A549 treated with CORT108297 at 1 μM for 4 hours (cell line): Measurements from ENCODE around the gene STMN3. TPM values are rescaled to one million over a fixed set of nuclear protein-coding genes. Genes with fewer than 3 reads are reported as not detected.

ENCODE experiments used
- total RNA-seq: library from RNA; stranded (reverse); fragments of 200-300 nt; extraction: Qiagen RNA extraction; gene quantifications from 5 replicates; pipeline ENCODE4 v1.2.3, GENCODE V29; 2022

STMN3 gene
- 6.6 to 12.3 TPM (median 10.5 TPM) in 5 replicates for total RNA-seq

DNA sequence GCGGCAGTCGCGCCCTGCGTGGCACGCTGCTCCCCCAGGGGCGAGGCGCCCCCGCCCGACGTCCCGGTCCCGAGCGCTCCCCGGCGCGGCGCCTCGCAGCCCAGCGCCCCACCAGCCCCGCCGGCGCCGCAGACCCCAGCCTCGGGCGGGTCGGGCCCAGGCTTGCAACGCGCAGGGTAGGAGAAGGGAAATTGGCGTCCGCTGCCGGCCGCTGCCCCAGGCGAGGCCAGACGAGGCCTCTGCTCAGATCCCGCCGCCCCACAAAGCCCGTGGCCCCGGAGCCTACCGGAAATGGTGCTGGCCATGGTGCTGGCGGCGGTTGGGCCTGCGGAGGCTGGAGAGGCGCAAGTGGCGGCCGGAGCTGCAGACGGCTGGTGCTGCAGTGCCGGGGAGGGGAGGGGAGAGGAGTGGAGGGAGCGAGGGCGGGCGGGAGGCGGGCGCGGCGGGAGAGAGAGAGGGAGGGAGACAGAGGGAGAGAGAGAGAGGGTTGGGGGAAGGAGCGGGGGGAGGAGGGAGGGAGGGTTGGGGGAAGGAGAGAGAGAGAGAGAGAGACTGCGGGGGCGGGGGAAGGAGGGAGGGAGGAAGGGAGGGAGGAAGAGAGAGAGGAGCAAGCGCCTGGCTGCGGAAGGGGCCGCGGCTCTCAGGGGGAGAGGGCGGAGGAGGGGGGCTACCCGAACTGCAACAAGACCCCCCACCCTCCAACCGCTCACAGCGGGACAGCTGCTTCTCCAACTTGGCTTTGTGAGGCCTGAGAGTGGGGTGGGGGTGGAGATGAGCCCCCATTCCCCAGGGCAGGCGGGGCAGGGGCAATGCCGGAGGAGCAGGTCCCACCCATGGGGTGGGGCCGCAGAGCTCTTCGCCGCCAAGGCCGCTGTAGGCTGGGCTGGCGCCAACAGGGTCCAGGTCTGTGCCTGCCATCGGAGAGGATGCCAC lies at the start of gene STMN3:
TSS of gene STMN3 (minus strand) at position 384 of the 933 bp plus-strand sequence. CDS start at position 305, 79 bp downstream.

GRCh38 chr20:63696628-63697356 lies 43.6 kb upstream of the STMN3 start, which contains the start of gene TNFRSF6B:
TSS of gene TNFRSF6B (plus strand) at chr20:63696652. CDS start at chr20:63696768, 116 bp downstream.

GRCh38 chr20:63657937-63658748 lies 4.9 kb upstream of the STMN3 start, which contains the start of gene RTEL1:
TSS of gene RTEL1 (plus strand) at chr20:63658312. CDS start at chr20:63659403, 1,091 bp downstream.

DNA sequence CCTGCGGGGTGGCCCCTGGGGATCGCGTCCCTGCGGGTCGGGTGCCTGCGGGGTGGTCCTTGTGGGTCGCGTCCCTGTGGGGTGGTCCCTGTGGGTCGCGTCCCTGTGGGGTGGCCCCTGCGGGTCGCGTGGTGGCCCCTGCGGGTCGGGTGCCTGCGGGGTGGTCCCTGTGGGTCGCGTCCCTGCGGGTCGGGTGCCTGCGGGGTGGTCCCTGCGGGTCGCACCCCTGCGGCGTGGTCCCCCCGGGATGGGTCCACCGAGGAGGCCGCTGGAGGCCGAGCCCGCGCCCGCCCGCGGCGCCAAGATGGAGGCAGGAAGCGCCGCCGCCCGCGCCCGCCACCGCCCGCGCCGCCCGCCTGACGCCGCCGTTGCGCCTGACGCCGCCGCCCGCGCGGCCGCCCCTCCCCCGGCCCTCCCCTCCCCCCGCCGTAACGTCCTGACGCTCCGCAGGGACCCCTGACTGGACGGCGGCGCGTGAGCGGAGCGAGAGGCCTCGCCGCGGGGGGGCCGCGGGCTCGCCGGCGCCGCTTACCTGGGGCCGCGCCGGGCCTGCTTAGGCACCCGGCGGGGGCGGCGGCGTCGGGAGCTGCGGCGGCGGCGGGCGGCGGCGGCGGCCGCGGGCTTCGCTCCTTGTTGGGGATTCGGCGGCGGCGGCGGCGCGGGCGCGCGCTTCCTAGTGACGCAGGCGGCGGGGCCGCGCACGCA lies 26.6 kb downstream of the STMN3 start, which contains the start of gene GMEB2:
TSS of gene GMEB2 (minus strand) at position 678 of the 705 bp plus-strand sequence. CDS start 7,704 bp downstream, outside the sequence.

Other genes with a start within 250 kb of the STMN3 start
- gene KCNQ2, start 180.8 kb downstream of the STMN3 start, total RNA-seq = 0.40 to 0.89 TPM (median 0.81 TPM) in 5 replicates
- gene EEF1A2, start 154.3 kb downstream of the STMN3 start, total RNA-seq = 141 to 180 TPM (median 158 TPM) in 5 replicates
- 273 to 372 TPM (median 330 TPM) in 5 replicates for gene PPDPF, start 132.7 kb downstream of the STMN3 start, total RNA-seq
- 2.2 to 3.5 TPM (median 3.2 TPM) in 5 replicates for gene PTK6, start 116.0 kb downstream of the STMN3 start, total RNA-seq
- gene SRMS, start 105.7 kb downstream of the STMN3 start, total RNA-seq = not detected in 5 replicates
- 0.13 to 0.38 TPM (median 0.17 TPM) in 5 replicates for gene FNDC11, start 99.3 kb downstream of the STMN3 start, total RNA-seq
- 7.3 to 13.1 TPM (median 9.4 TPM) in 5 replicates for gene HELZ2, start 79.2 kb downstream of the STMN3 start, total RNA-seq
- gene GMEB2, start 26.3 kb downstream of the STMN3 start, total RNA-seq = 8.5 to 11.7 TPM (median 10.5 TPM) in 5 replicates
- gene RTEL1, start 4.9 kb upstream of the STMN3 start, total RNA-seq = 4.8 to 8.3 TPM (median 7.7 TPM) in 5 replicates
- 0.47 to 1.4 TPM (median 0.76 TPM) in 5 replicates for gene TNFRSF6B, start 43.2 kb upstream of the STMN3 start, total RNA-seq
- gene ARFRP1, start 54.6 kb upstream of the STMN3 start, total RNA-seq = 29.1 to 43.6 TPM (median 39.1 TPM) in 5 replicates
- gene ZGPAT, start 54.6 kb upstream of the STMN3 start, total RNA-seq = 22.2 to 32.0 TPM (median 28.6 TPM) in 5 replicates
- gene LIME1, start 83.2 kb upstream of the STMN3 start, total RNA-seq = 4.0 to 12.2 TPM (median 10.7 TPM) in 5 replicates
- 57.2 to 111 TPM (median 97.3 TPM) in 5 replicates for gene SLC2A4RG, start 86.4 kb upstream of the STMN3 start, total RNA-seq
- gene ZBTB46, start 177.8 kb upstream of the STMN3 start, total RNA-seq = 0.66 to 0.99 TPM (median 0.84 TPM) in 5 replicates
- not detected in 5 replicates for gene ABHD16B, start 208.1 kb upstream of the STMN3 start, total RNA-seq
- gene TPD52L2, start 211.8 kb upstream of the STMN3 start, total RNA-seq = 125 to 137 TPM (median 132 TPM) in 5 replicates
- 24.0 to 32.2 TPM (median 30.1 TPM) in 5 replicates for gene DNAJC5, start 241.7 kb upstream of the STMN3 start, total RNA-seq